ENCODE data around the gene MAGI2. TPM values are rescaled to one million over a fixed set of nuclear protein-coding genes. Genes with fewer than 3 reads are reported as not detected.

MAGI2 gene
- total RNA-seq, 2 donors from 2014 or later, result 10.3 to 19.2 TPM

GRCh38 chr7:78679112-78679876, 774.2 kb downstream of the MAGI2 start:
- Mint-ChIP-seq H3K27ac (no peak overlapping the region), H3K4me3 (no peak overlapping the region), H3K4me1 (peaks cover 11% of the 10 kb centered on the region), H3K27me3 (ENCODE audit: insufficient read depth) (peaks cover 34% of the 10 kb centered on the region), H3K9me3 (no peaks in the 10 kb centered on the region), H3K36me3 (ENCODE audit: low read depth) (no peaks in the 10 kb centered on the region)
- Histone ChIP-seq H3K36me3 (ENCODE audit: control insufficient read depth, insufficient read depth, low read length) (no peaks in the 10 kb centered on the region), H3K9me3 (ENCODE audit: control insufficient read depth, low read length) (no peaks in the 10 kb centered on the region), H3K9ac (ENCODE audit: extremely low read depth, low read length, poor library complexity, severe bottlenecking) (no peak overlapping the region), H3K4me3 (ENCODE audit: low read length) (no peak overlapping the region), H3K4me1 (ENCODE audit: control insufficient read depth, insufficient read depth, low read length) (no peaks in the 10 kb centered on the region), H3K27ac (ENCODE audit: low read depth, low read length) (no peak overlapping the region), H3K27me3 (ENCODE audit: control insufficient read depth, insufficient read depth, low read length, poor library complexity, severe bottlenecking) (peaks cover 21% of the 10 kb centered on the region)
- TF ChIP-seq, protein P1, sequence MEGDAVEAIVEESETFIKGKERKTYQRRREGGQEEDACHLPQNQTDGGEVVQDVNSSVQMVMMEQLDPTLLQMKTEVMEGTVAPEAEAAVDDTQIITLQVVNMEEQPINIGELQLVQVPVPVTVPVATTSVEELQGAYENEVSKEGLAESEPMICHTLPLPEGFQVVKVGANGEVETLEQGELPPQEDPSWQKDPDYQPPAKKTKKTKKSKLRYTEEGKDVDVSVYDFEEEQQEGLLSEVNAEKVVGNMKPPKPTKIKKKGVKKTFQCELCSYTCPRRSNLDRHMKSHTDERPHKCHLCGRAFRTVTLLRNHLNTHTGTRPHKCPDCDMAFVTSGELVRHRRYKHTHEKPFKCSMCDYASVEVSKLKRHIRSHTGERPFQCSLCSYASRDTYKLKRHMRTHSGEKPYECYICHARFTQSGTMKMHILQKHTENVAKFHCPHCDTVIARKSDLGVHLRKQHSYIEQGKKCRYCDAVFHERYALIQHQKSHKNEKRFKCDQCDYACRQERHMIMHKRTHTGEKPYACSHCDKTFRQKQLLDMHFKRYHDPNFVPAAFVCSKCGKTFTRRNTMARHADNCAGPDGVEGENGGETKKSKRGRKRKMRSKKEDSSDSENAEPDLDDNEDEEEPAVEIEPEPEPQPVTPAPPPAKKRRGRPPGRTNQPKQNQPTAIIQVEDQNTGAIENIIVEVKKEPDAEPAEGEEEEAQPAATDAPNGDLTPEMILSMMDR (conservative IDR thresholded peaks at IDR 0.05), result no peak
- no peak for DNase-seq
- WGBS, 2 experiments (ENCODE audit: insufficient coverage in 1 of 2, insufficient read length in 1 of 2), result 91 to 95% methylated on average over 5 of the region's 6 CpGs

DNA sequence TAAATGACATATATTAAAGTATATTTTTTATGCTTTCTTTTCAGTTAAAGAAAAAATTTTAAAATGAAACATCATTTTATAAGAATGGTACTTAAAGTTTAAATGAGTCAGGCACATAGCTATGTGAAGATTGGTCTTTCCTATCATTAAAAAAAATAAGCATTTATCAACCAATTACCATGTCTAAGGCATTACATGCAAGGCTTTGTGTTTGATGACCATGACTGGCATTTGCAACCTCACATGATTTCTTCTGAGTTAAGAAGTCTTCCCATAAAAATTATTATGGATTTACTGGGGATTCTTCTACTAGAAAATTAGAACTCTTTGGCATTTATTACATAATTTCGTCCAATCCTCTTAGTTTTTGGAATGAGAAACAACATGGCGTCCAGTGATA, 776.1 kb downstream of the MAGI2 start:
- no peak overlapping the region for H3K27ac Mint-ChIP-seq
- no peaks in the 10 kb centered on the region for H3K9me3 Mint-ChIP-seq

DNA sequence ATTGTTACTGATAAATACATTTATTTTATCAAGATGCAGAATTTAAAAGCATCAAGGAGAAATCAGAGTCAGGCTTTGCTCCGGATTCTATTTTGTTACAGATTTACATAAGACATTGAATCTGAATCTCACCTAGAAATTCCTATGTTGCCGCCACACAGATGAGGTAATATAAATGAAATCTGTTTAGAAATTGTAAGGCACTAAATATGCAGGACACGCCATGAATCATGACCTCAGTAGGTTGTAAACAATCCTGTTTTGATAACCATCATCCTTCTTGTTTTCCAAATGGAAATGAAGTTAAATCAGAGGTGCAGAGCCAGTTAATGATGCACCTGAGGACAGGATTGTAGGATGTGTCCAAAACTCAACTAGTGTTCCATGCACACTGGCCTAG, 778.0 kb downstream of the MAGI2 start:
- Histone ChIP-seq H3K9me3 (ENCODE audit: control insufficient read depth, low read length) (no peaks in the 10 kb centered on the region), H3K27me3 (ENCODE audit: control insufficient read depth, insufficient read depth, low read length, poor library complexity, severe bottlenecking) (no peaks in the 10 kb centered on the region), H3K4me1 (ENCODE audit: control insufficient read depth, insufficient read depth, low read length) (no peaks in the 10 kb centered on the region), H3K9ac (ENCODE audit: extremely low read depth, low read length, poor library complexity, severe bottlenecking) (no peak overlapping the region), H3K4me3 (ENCODE audit: low read length) (no peak overlapping the region), H3K27ac (ENCODE audit: low read depth, low read length) (no peak overlapping the region), H3K36me3 (ENCODE audit: control insufficient read depth, insufficient read depth, low read length) (no peaks in the 10 kb centered on the region)
- Mint-ChIP-seq H3K27me3 (ENCODE audit: insufficient read depth) (peaks cover 5% of the 10 kb centered on the region), H3K4me1 (peaks cover 3% of the 10 kb centered on the region), H3K36me3 (ENCODE audit: low read depth) (no peaks in the 10 kb centered on the region), H3K4me3 (no peak overlapping the region), H3K9me3 (peaks cover under 1% of the 10 kb centered on the region), H3K27ac (no peak overlapping the region)
- 92 to 100% methylated on average over 2 to 3 of the region's 3 CpGs for WGBS, 2 experiments (ENCODE audit: insufficient coverage in 1 of 2, insufficient read length in 1 of 2)
- TF ChIP-seq, protein P1 (conservative IDR thresholded peaks at IDR 0.05), result no peak
- no peak for DNase-seq

More for the DNA sequence above, 776.1 kb downstream of the MAGI2 start:
- Mint-ChIP-seq H3K36me3 (ENCODE audit: low read depth) (no peaks in the 10 kb centered on the region), H3K4me3 (no peak overlapping the region), H3K4me1 (peaks cover 7% of the 10 kb centered on the region), H3K27me3 (ENCODE audit: insufficient read depth) (peaks cover 18% of the 10 kb centered on the region)
- H3K9ac ChIP-seq (ENCODE audit: extremely low read depth, low read length, poor library complexity, severe bottlenecking), result no peak overlapping the region
- H3K27ac ChIP-seq (ENCODE audit: low read depth, low read length), result no peak overlapping the region
- H3K4me3 ChIP-seq (ENCODE audit: low read length), result no peak overlapping the region
- H3K27me3 ChIP-seq (ENCODE audit: control insufficient read depth, insufficient read depth, low read length, poor library complexity, severe bottlenecking), result peaks cover 4% of the 10 kb centered on the region
- H3K4me1 ChIP-seq (ENCODE audit: control insufficient read depth, insufficient read depth, low read length), result no peaks in the 10 kb centered on the region
- no peak for DNase-seq
- TF ChIP-seq, protein P1 (conservative IDR thresholded peaks at IDR 0.05), result no peak
- WGBS, 2 experiments (ENCODE audit: insufficient coverage in 1 of 2, insufficient read length in 1 of 2), result 95 to 100% methylated on average over 2 of the region's 2 CpGs
- H3K9me3 ChIP-seq (ENCODE audit: control insufficient read depth, low read length), result no peaks in the 10 kb centered on the region
- no peaks in the 10 kb centered on the region for H3K36me3 ChIP-seq (ENCODE audit: control insufficient read depth, insufficient read depth, low read length)
